ENCODE results near the gene CCT6A.

DNA sequence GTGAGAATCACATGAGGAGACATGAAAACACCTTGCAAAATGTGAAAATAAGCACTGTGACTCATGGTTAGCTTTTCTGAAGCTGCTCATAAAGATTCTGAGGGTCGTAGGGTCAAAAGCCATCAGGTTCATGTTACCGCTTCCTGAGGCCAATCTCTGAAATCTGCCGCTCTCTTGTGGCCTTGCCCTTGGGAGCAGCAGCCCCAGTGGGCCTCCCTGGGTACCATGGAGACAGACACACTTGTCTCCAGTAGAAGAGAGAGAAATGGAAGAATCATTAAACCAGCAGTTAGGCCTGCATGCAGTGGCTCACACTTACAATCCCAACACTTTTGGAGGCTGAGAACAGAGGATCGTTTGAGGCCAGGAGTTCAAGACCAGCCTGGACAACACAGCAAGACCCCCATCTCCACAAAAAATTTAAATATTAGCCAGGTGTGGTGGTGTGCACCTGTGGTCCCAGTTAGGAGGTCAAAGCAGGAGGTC, 44.4 kb upstream of the CCT6A start:
- TF ChIP-seq, protein P1, sequence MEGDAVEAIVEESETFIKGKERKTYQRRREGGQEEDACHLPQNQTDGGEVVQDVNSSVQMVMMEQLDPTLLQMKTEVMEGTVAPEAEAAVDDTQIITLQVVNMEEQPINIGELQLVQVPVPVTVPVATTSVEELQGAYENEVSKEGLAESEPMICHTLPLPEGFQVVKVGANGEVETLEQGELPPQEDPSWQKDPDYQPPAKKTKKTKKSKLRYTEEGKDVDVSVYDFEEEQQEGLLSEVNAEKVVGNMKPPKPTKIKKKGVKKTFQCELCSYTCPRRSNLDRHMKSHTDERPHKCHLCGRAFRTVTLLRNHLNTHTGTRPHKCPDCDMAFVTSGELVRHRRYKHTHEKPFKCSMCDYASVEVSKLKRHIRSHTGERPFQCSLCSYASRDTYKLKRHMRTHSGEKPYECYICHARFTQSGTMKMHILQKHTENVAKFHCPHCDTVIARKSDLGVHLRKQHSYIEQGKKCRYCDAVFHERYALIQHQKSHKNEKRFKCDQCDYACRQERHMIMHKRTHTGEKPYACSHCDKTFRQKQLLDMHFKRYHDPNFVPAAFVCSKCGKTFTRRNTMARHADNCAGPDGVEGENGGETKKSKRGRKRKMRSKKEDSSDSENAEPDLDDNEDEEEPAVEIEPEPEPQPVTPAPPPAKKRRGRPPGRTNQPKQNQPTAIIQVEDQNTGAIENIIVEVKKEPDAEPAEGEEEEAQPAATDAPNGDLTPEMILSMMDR (IDR thresholded peaks at IDR 0.05; ENCODE audit: low read length): no peak
- TF ChIP-seq EZH2 (IDR thresholded peaks at IDR 0.05; ENCODE audit: borderline replicate concordance, low read length): no peak
